H1 (cell line): Measurements from ENCODE around the gene ECI2. TPM values are rescaled to one million over a fixed set of nuclear protein-coding genes. Genes with fewer than 3 reads are reported as not detected.

Experiments
- CTCF ChIA-PET: fragments of 300-600 bp; sonication (Branson Sonifier 250); formaldehyde crosslinking; loops from one replicate; lab custom pipeline; 2021; ENCODE audit not compliant: partially characterized antibody; lab: Charles Lee
- POLR2A ChIA-PET: fragments of 300-600 bp; sonication (Branson Sonifier 250); formaldehyde crosslinking; loops from one replicate; lab custom pipeline; 2021; ENCODE audit warnings: inconsistent platforms; ENCODE audit not compliant: partially characterized antibody; lab: Charles Lee
- DNase-seq, 2 experiments: peaks; one replicate each; pipeline versions ENCODE4 v3.0.0 to v3.0.0-alpha.2; 2010 to 2022; ENCODE audit warnings: low spot score in 2 of 2, low read depth in 1 of 2, mixed read lengths in 1 of 2
- FAIRE-seq: peaks from 2 replicates; lab custom pipeline; 2011; peaks lifted over from hg19 to GRCh38; lab: Jason Lieb, UNC
- H2AFZ ChIP-seq: 2 replicates; pipeline ENCODE4 v1.8.1; 2012; ENCODE audit warnings: low read length, inconsistent platforms
- H2AK5ac ChIP-seq: 2 replicates; pipeline ENCODE4 v1.6.1; 2013; ENCODE audit warnings: low read depth, low read length
- H2BK120ac ChIP-seq: replicated peaks from 2 replicates; pipeline ENCODE3; 2013; ENCODE audit warnings: low read depth, low read length, inconsistent platforms
- H2BK12ac ChIP-seq: 2 replicates; pipeline ENCODE4 v1.6.1; 2013; ENCODE audit warnings: low read depth, low read length
- H2BK15ac ChIP-seq: 2 replicates; pipeline ENCODE4 v1.6.1; 2013; ENCODE audit warnings: low read length
- H2BK20ac ChIP-seq: 2 replicates; pipeline ENCODE4 v1.6.1; 2013; ENCODE audit warnings: low read length
- H2BK5ac ChIP-seq: 2 replicates; pipeline ENCODE4 v1.6.1; 2013; ENCODE audit warnings: low read depth, low read length
- H3K14ac ChIP-seq: 2 replicates; pipeline ENCODE4 v1.6.1; 2013; ENCODE audit warnings: inconsistent platforms; ENCODE audit not compliant: insufficient read length
- H3K18ac ChIP-seq: 2 replicates; pipeline ENCODE4 v1.6.1; 2013; ENCODE audit warnings: low read length; ENCODE audit errors: extremely low read depth
- H3K23ac ChIP-seq: 2 replicates; pipeline ENCODE4 v1.6.1; 2013; ENCODE audit warnings: inconsistent platforms; ENCODE audit not compliant: insufficient read length
- H3K23me2 ChIP-seq: 2 replicates; pipeline ENCODE4 v1.6.1; 2013; ENCODE audit warnings: low read depth, low read length
- H3K27ac ChIP-seq: 2 replicates; pipeline ENCODE4 v1.6.1; 2011; ENCODE audit warnings: low read depth, low read length, inconsistent platforms
- H3K27me3 ChIP-seq, 4 experiments: replicated peaks in 1 of 4; 1 replicate in 1 of 4; 2 replicates in 3 of 4; pipeline versions ENCODE4 v1.6.1 to v1.8.1; 2011 to 2013; ENCODE audit warnings: low read length in 3 of 4, mild to moderate bottlenecking in 3 of 4, inconsistent platforms in 2 of 4, mixed read lengths in 2 of 4, moderate library complexity in 1 of 4; ENCODE audit not compliant: control insufficient read depth in 3 of 4, insufficient read depth in 3 of 4; ENCODE audit errors: extremely low read depth in 1 of 4
- H3K36me3 ChIP-seq, 4 experiments: 2 replicates each; pipeline versions ENCODE4 v1.6.1 to v1.8.1; 2011 to 2013; ENCODE audit warnings: mild to moderate bottlenecking in 4 of 4, low read length in 3 of 4, moderate library complexity in 2 of 4, control low read depth in 1 of 4, inconsistent platforms in 1 of 4; ENCODE audit not compliant: insufficient read depth in 4 of 4, control insufficient read depth in 2 of 4
- H3K4ac ChIP-seq: replicated peaks from 2 replicates; pipeline ENCODE3; 2013; ENCODE audit warnings: low read length, low read depth, mixed read lengths, inconsistent platforms; ENCODE audit not compliant: insufficient read length
- H3K4me1 ChIP-seq, 4 experiments: replicated peaks in 1 of 4; 1 replicate in 1 of 4; 2 replicates in 3 of 4; pipeline versions ENCODE4 v1.6.1 to v1.8.1; 2011 to 2013; ENCODE audit warnings: low read length in 3 of 4, inconsistent platforms in 2 of 4, mixed read lengths in 1 of 4; ENCODE audit not compliant: insufficient read depth in 4 of 4, control insufficient read depth in 3 of 4
- H3K4me2 ChIP-seq, 2 experiments: 2 replicates each; pipeline versions ENCODE4 v1.6.1 to v1.8.1; 2011 to 2013; ENCODE audit warnings: low read depth in 2 of 2, low read length in 2 of 2, control low read depth in 1 of 2, inconsistent platforms in 1 of 2, mild to moderate bottlenecking in 1 of 2; ENCODE audit not compliant: insufficient read depth in 1 of 2
- H3K4me3 ChIP-seq, 4 experiments: fragments of 200-600, 300-600 bp in 1 of 4; sonication (generic), shearing (Covaris generic), sonication (Bioruptor Twin) in 1 of 4; 2 replicates each; pipeline versions ENCODE4 v1.5.1 to v1.8.1; 2011 to 2016; ENCODE audit warnings: low read length in 4 of 4, low read depth in 3 of 4, control low read depth in 2 of 4, inconsistent platforms in 2 of 4, mild to moderate bottlenecking in 2 of 4, mixed read lengths in 1 of 4, moderate library complexity in 1 of 4; ENCODE audit not compliant: insufficient read depth in 2 of 4; ENCODE audit errors: extremely low read depth in 1 of 4
- H3K56ac ChIP-seq: replicated peaks from 2 replicates; pipeline ENCODE3; 2013; ENCODE audit warnings: low read depth, mild to moderate bottlenecking, mixed read lengths, low read length, inconsistent platforms; ENCODE audit not compliant: insufficient read length
- H3K79me1 ChIP-seq: 2 replicates; pipeline ENCODE4 v1.6.1; 2013; ENCODE audit warnings: low read depth, low read length, control low read depth
- H3K79me2 ChIP-seq, 2 experiments: 2 replicates each; pipeline versions ENCODE4 v1.6.1 to v1.8.1; 2012 to 2013; ENCODE audit warnings: low read length in 2 of 2, mild to moderate bottlenecking in 2 of 2, inconsistent platforms in 1 of 2; ENCODE audit not compliant: insufficient read depth in 2 of 2, control insufficient read depth in 1 of 2
- H3K9ac ChIP-seq, 4 experiments: replicated peaks in 1 of 4; 1 replicate in 1 of 4; 2 replicates in 3 of 4; pipeline versions ENCODE4 v1.6.1 to v1.8.1; 2011 to 2013; ENCODE audit warnings: low read depth in 3 of 4, low read length in 3 of 4, control low read depth in 2 of 4, mild to moderate bottlenecking in 2 of 4, moderate library complexity in 2 of 4, inconsistent platforms in 1 of 4; ENCODE audit errors: extremely low read depth in 1 of 4
- H3K9me3 ChIP-seq, 2 experiments: 2 replicates each; pipeline versions ENCODE4 v1.6.1 to v1.8.1; 2012 to 2013; ENCODE audit warnings: mild to moderate bottlenecking in 2 of 2, moderate library complexity in 2 of 2, control low read depth in 1 of 2, inconsistent platforms in 1 of 2, low read depth in 1 of 2, low read length in 1 of 2, mixed read lengths in 1 of 2; ENCODE audit not compliant: insufficient read depth in 2 of 2
- H4K20me1 ChIP-seq, 2 experiments: replicated peaks in 1 of 2; 2 replicates each; pipeline versions ENCODE3 to v1.8.1; 2011 to 2013; ENCODE audit warnings: inconsistent platforms in 2 of 2, low read length in 2 of 2, mild to moderate bottlenecking in 1 of 2; ENCODE audit not compliant: insufficient read depth in 2 of 2, control insufficient read depth in 1 of 2
- H4K5ac ChIP-seq: 2 replicates; pipeline ENCODE4 v1.6.1; 2013; ENCODE audit warnings: low read length, low read depth, mixed read lengths, inconsistent platforms; ENCODE audit not compliant: insufficient read length
- H4K8ac ChIP-seq: 2 replicates; pipeline ENCODE4 v1.8.0; 2013; ENCODE audit warnings: mild to moderate bottlenecking, moderate library complexity, low read length, inconsistent platforms; ENCODE audit not compliant: insufficient read depth; ENCODE audit errors: extremely low read depth
- H4K91ac ChIP-seq: replicated peaks from 2 replicates; pipeline ENCODE3; 2013; ENCODE audit warnings: low read length, mixed read lengths, inconsistent platforms; ENCODE audit not compliant: insufficient read length
- EGR1 ChIP-seq: IDR thresholded peaks from 2 replicates; pipeline ENCODE4 v1.6.1; 2011; ENCODE audit warnings: low read depth, low read length, borderline replicate concordance
- EP300 ChIP-seq, 2 experiments: IDR thresholded peaks; 1 replicate in 1 of 2; 2 replicates in 1 of 2; pipeline ENCODE4 v1.6.1; 2011 to 2012; ENCODE audit warnings: low read depth in 2 of 2, low read length in 2 of 2, mild to moderate bottlenecking in 2 of 2, borderline replicate concordance in 1 of 2, inconsistent platforms in 1 of 2, moderate library complexity in 1 of 2
- KDM1A ChIP-seq: fragments of 200-600, 300-600 bp; sonication (generic); IDR thresholded peaks from 2 replicates; pipeline ENCODE4 v1.7.1; 2016; ENCODE audit warnings: mild to moderate bottlenecking, low read length, borderline replicate concordance
- PHF8 ChIP-seq: fragments of 200-600 bp; sonication (generic); conservative IDR thresholded peaks from 2 replicates; pipeline ENCODE4 v1.7.1; 2012; ENCODE audit warnings: low read depth, mild to moderate bottlenecking, inconsistent platforms, low read length, moderate library complexity
- RXRA ChIP-seq: IDR thresholded peaks from 2 replicates; pipeline ENCODE4 v1.6.1; 2011; ENCODE audit warnings: low read depth, mild to moderate bottlenecking, low read length, moderate library complexity; ENCODE audit not compliant: insufficient read depth
- SAP30 ChIP-seq: fragments of 300-600 bp; sonication (generic); IDR thresholded peaks from 2 replicates; pipeline ENCODE4 v1.7.1; 2012; ENCODE audit warnings: low read length, moderate library complexity, mild to moderate bottlenecking, inconsistent platforms; ENCODE audit not compliant: insufficient read depth, insufficient replicate concordance
- SIRT6 ChIP-seq: IDR thresholded peaks from one replicate; pipeline ENCODE4 v1.7.1; 2012; ENCODE audit warnings: low read length, inconsistent platforms
- TEAD4 ChIP-seq: IDR thresholded peaks from 2 replicates; pipeline ENCODE4 v1.6.1; 2012; ENCODE audit warnings: low read depth, low read length, inconsistent platforms, mixed read lengths
- WGBS, 2 experiments: shearing (Covaris generic) in 1 of 2; methylation state at CpG; one replicate each; pipeline versions ENCODE4 v1.1.6 to v1.1.7; 2013 to 2015; ENCODE audit warnings: low lambda C conversion rate in 2 of 2, mixed read lengths in 2 of 2, inconsistent platforms in 1 of 2, low coverage in 1 of 2, missing lambda C conversion rate in 1 of 2; ENCODE audit not compliant: insufficient replicate concordance in 2 of 2, insufficient coverage in 1 of 2, insufficient read length in 1 of 2; ENCODE audit errors: extremely low coverage in 1 of 2, missing lambda C conversion rate in 1 of 2; 5-methylcytosine and 5-hydroxymethylcytosine counted together
- polyA plus RNA-seq, 7 experiments: library from polyadenylated mRNA; depleted of rRNA in 3 of 7; stranded (reverse) in 5 of 7; unstranded in 2 of 7; fragments of >200 nt in 5 of 7; fragments of 200-250 nt in 2 of 7; gene quantifications; 1 replicate in 5 of 7; 2 replicates in 1 of 7; 4 replicates in 1 of 7; pipeline versions ENCODE4 v1.2.1 to v1.2.3, GENCODE V29; 2011 to 2013; ENCODE audit warnings: missing spikeins in 2 of 7, mixed read lengths in 2 of 7
- total RNA-seq: library from RNA; stranded (reverse); fragmentation: NEBNext Ultra II Directional; extraction: Animal tissue kit (Norgen Biotek cat#: 25700); gene quantifications from 2 replicates; pipeline ENCODE4 v1.2.1, GENCODE V29; 2021
- TF ChIP-seq, protein P1 (sequence below), 3 experiments: IDR thresholded peaks; 1 replicate in 2 of 3; 2 replicates in 1 of 3; pipeline versions ENCODE4 v1.5.1 to v1.6.1; 2011; ENCODE audit warnings: low read length in 3 of 3, mild to moderate bottlenecking in 3 of 3, inconsistent platforms in 2 of 3, low read depth in 1 of 3, moderate library complexity in 1 of 3; ENCODE audit not compliant: insufficient read depth in 1 of 3; ENCODE audit errors: control extremely low read depth in 1 of 3

The ECI2 gene
- total and polyA plus RNA-seq, 2 of the 8 experiments (the other 6 are each of a cell fraction or from before 2014, with no cell fraction given), result 40.4 to 70.8 TPM

- no peak overlapping the region for H3K27ac ChIP-seq
- DNase-seq (no peak), FAIRE-seq (no peak)
- no peak overlapping the region for H3K18ac ChIP-seq
- H4K20me1 ChIP-seq, result no peaks in the 10 kb centered on the region
- peaks cover 0 to 4% (median 0%) of the 10 kb centered on the region in 4 experiments; a peak in 1 of 7 replicates for H3K4me1 ChIP-seq
- POLR2A ChIA-PET, result no interaction called here
- H3K9me3 ChIP-seq, result no peaks in the 10 kb centered on the region
- H3K79me2 ChIP-seq, result no peaks in the 10 kb centered on the region
- WGBS, 2 experiments, result 91% methylated on average over 9 of the region's 9 CpGs; no CpG with 5 or more reads in 1 of the 2 experiments
- no peaks in the 10 kb centered on the region for H3K36me3 ChIP-seq
- no peak overlapping the region for H2BK12ac ChIP-seq
- H3K23me2 ChIP-seq, result no peaks in the 10 kb centered on the region
- H2BK5ac ChIP-seq, result no peak overlapping the region
- H4K5ac ChIP-seq, result no peak overlapping the region
- CTCF ChIA-PET, result interaction anchor here (0.5 to 1.2 kb wide), 2 partner anchors 71 to 762 kb away, joined by 3 read pairs; no protein-coding TSS in a partner anchor
- no peak overlapping the region for H3K9ac ChIP-seq
- no peak overlapping the region for H4K8ac ChIP-seq
- H3K4ac ChIP-seq, result no peak overlapping the region
- H2AK5ac ChIP-seq, result no peak overlapping the region
- H3K23ac ChIP-seq, result no peak overlapping the region
- no peak overlapping the region for H3K4me2 ChIP-seq
- no peak overlapping the region; the same call in 1 of the 2 replicates for H2AFZ ChIP-seq
- H4K91ac ChIP-seq, result no peak overlapping the region
- TF ChIP-seq SAP30 (no peak), RXRA (no peak), EP300 (IDR thresholded peaks at IDR 0.05; ENCODE audit: borderline replicate concordance in 1 of 2, low read depth in 2 of 2, low read length in 2 of 2) (no peak), TEAD4 (no peak), SIRT6 (no peak), PHF8 (no peak), KDM1A (no peak), EGR1 (no peak)
- TF ChIP-seq, protein P1, sequence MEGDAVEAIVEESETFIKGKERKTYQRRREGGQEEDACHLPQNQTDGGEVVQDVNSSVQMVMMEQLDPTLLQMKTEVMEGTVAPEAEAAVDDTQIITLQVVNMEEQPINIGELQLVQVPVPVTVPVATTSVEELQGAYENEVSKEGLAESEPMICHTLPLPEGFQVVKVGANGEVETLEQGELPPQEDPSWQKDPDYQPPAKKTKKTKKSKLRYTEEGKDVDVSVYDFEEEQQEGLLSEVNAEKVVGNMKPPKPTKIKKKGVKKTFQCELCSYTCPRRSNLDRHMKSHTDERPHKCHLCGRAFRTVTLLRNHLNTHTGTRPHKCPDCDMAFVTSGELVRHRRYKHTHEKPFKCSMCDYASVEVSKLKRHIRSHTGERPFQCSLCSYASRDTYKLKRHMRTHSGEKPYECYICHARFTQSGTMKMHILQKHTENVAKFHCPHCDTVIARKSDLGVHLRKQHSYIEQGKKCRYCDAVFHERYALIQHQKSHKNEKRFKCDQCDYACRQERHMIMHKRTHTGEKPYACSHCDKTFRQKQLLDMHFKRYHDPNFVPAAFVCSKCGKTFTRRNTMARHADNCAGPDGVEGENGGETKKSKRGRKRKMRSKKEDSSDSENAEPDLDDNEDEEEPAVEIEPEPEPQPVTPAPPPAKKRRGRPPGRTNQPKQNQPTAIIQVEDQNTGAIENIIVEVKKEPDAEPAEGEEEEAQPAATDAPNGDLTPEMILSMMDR (IDR thresholded peaks at IDR 0.05; ENCODE audit: control extremely low read depth in 1 of 3, insufficient read depth in 1 of 3, low read depth in 1 of 3, low read length in 3 of 3), result no peak
- no peak overlapping the region for H2BK20ac ChIP-seq
- no peak overlapping the region for H2BK120ac ChIP-seq
- no peaks in the 10 kb centered on the region for H3K27me3 ChIP-seq
- H3K56ac ChIP-seq, result no peak overlapping the region
- H3K14ac ChIP-seq, result no peak overlapping the region
- H3K79me1 ChIP-seq, result no peaks in the 10 kb centered on the region
- H2BK15ac ChIP-seq, result no peak overlapping the region
- H3K4me3 ChIP-seq, result no peak overlapping the region
Observed at GRCh38 chr6:4084444-4085331, 50.7 kb downstream of the ECI2 start.
